Kidney (tissue), 14 donors: ENCODE results near the gene MOB3B. TPM values are rescaled to one million over a fixed set of nuclear protein-coding genes. Genes with fewer than 3 reads are reported as not detected.

Experiments
- DNase-seq, 5 donors: peaks; one replicate each; pipeline ENCODE4 v3.0.0-alpha.2; 2013 to 2020
- FAIRE-seq: peaks from 2 replicates; lab custom pipeline; 2012; peaks lifted over from hg19 to GRCh38; lab: Jason Lieb, UNC
- H3K27ac ChIP-seq, 2 donors: one replicate each; pipeline ENCODE4 v1.7.0; 2013; ENCODE audit warnings: low read depth in 2 of 2, low read length in 2 of 2, inconsistent platforms in 1 of 2
- H3K27me3 ChIP-seq: one replicate; pipeline ENCODE4 v1.7.1; 2013; ENCODE audit warnings: low read length, inconsistent platforms; ENCODE audit not compliant: control insufficient read depth, insufficient read depth
- H3K36me3 ChIP-seq, 3 donors: one replicate each; pipeline versions ENCODE4 v1.7.0 to v1.7.1; 2013; ENCODE audit warnings: low read length in 3 of 3, control low read depth in 1 of 3, inconsistent platforms in 1 of 3; ENCODE audit not compliant: insufficient read depth in 3 of 3, control insufficient read depth in 2 of 3
- H3K4me1 ChIP-seq, 3 donors: one replicate each; pipeline versions ENCODE4 v1.7.0 to v1.7.1; 2013; ENCODE audit warnings: low read length in 3 of 3, inconsistent platforms in 1 of 3, low read depth in 1 of 3; ENCODE audit not compliant: control insufficient read depth in 2 of 3, insufficient read depth in 2 of 3
- H3K4me3 ChIP-seq, 3 donors: one replicate each; pipeline versions ENCODE4 v1.7.0 to v1.8.1; 2013; ENCODE audit warnings: low read length in 3 of 3, control low read depth in 1 of 3, inconsistent platforms in 1 of 3
- H3K9ac ChIP-seq, 3 donors: one replicate each; pipeline versions ENCODE4 v1.7.0 to v1.7.1; 2013; ENCODE audit warnings: low read length in 3 of 3, control low read depth in 1 of 3, inconsistent platforms in 1 of 3
- H3K9me3 ChIP-seq, 3 donors: one replicate each; pipeline versions ENCODE4 v1.7.0 to v1.7.1; 2013; ENCODE audit warnings: low read length in 3 of 3, control low read depth in 1 of 3, inconsistent platforms in 1 of 3; ENCODE audit not compliant: control insufficient read depth in 2 of 3, insufficient read depth in 1 of 3
- CTCF ChIP-seq: IDR thresholded peaks from 3 replicates; pipeline ENCODE4 v1.5.1; 2012; ENCODE audit warnings: mild to moderate bottlenecking, moderate library complexity, borderline replicate concordance; ENCODE audit not compliant: insufficient read depth; ENCODE audit errors: extremely low read depth
- intact Hi-C: fragments of 100-400 bp; cut with DNase I; formaldehyde crosslinking; loops from one replicate; pipeline ENCODE4 v1.11.1; 2022
- polyA plus RNA-seq: library from polyadenylated mRNA; stranded (reverse); fragments of 350-450 nt; fragmentation: Illumina TruSeq; extraction: RNeasy Lipid Tissue Mini Kit (QIAGEN cat#74804); gene quantifications from one replicate; pipeline ENCODE4 v1.2.3, GENCODE V29; 2014; ENCODE audit warnings: low read depth, low replicate concordance; ENCODE audit not compliant: insufficient read depth
- total RNA-seq: library from RNA; stranded (reverse); fragmentation: NEBNext Ultra II Directional; extraction: Animal tissue kit (Norgen Biotek cat#: 25700); gene quantifications from one replicate; pipeline ENCODE4 v1.2.1, GENCODE V29; 2021
- donor health status: control.
- donor health status: control.
- donor health status: control.
- donor health status: control.
- donor health status: control.
- donor health status: DM: yes; HTN: yes; CAD: no.
- donor health status: Normal renal cell carcinoma (clear cell type).

Gene MOB3B
- total and polyA plus RNA-seq, 2 donors from 2014 or later = 5.9 to 22.5 TPM

- Histone ChIP-seq H3K27ac (no peak overlapping the region), H3K27me3 (no peaks in the 10 kb centered on the region), H3K4me3 (no peak overlapping the region), H3K4me1 (peaks cover 0 to 7% (median 0%) of the 10 kb centered on the region in 3 donors), H3K36me3 (no peaks in the 10 kb centered on the region), H3K9me3 (no peaks in the 10 kb centered on the region), H3K9ac (no peak overlapping the region)
- no peak for DNase-seq
- no peak for FAIRE-seq
- intact Hi-C loops = no loop called here
- TF ChIP-seq CTCF = no peak
Measured at GRCh38 chr9:27282269-27282668, 247.3 kb downstream of the MOB3B start.

- intact Hi-C loops = no loop called here
- peaks cover 0 to 7% (median 7%) of the 10 kb centered on the region in 3 donors for H3K4me1 ChIP-seq
- DNase-seq (peak in 1 of 5 donors; percentile 11), FAIRE-seq (no peak)
- no peaks in the 10 kb centered on the region for H3K27me3 ChIP-seq
- H3K36me3 ChIP-seq = no peaks in the 10 kb centered on the region
- H3K4me3 ChIP-seq = peak overlapping the region in 2 of 3 donors; percentile 28 to 38
- no peak for TF ChIP-seq CTCF
- no peaks in the 10 kb centered on the region for H3K9me3 ChIP-seq
- no peak overlapping the region for H3K9ac ChIP-seq
- no peak overlapping the region for H3K27ac ChIP-seq
Measured at GRCh38 chr9:27280860-27281259, 248.8 kb downstream of the MOB3B start.

GRCh38 chr9:27280249-27280648, 249.4 kb downstream of the MOB3B start:
- Histone ChIP-seq H3K9me3 (no peaks in the 10 kb centered on the region), H3K9ac (no peak overlapping the region), H3K4me3 (peak overlapping the region in 1 of 3 donors; percentile 38), H3K36me3 (no peaks in the 10 kb centered on the region), H3K27ac (no peak overlapping the region), H3K4me1 (peaks cover 0 to 7% (median 7%) of the 10 kb centered on the region in 3 donors), H3K27me3 (no peaks in the 10 kb centered on the region)
- no peak for DNase-seq
- no peak for FAIRE-seq
- intact Hi-C loops = no loop called here
- no peak for TF ChIP-seq CTCF

GRCh38 chr9:27279611-27280010, 250.0 kb downstream of the MOB3B start:
- no peak for DNase-seq
- H3K9me3 ChIP-seq = no peaks in the 10 kb centered on the region
- H3K27ac ChIP-seq = no peak overlapping the region
- peaks cover 0 to 7% (median 7%) of the 10 kb centered on the region in 3 donors for H3K4me1 ChIP-seq
- H3K27me3 ChIP-seq = no peaks in the 10 kb centered on the region
- H3K9ac ChIP-seq = no peak overlapping the region
- TF ChIP-seq CTCF = no peak
- intact Hi-C loops = loop anchor here (10.0 kb wide), 1 partner anchor 245 kb away; no protein-coding TSS in a partner anchor
- no peak for FAIRE-seq
- H3K36me3 ChIP-seq = no peaks in the 10 kb centered on the region
- H3K4me3 ChIP-seq = no peak overlapping the region
